GM12875 (cell line): ENCODE measurements around the gene DGKQ.
"Not testable (repeated sequence)": the region's sequence is repeated elsewhere in the genome, so short reads cannot be mapped to it uniquely, and the experiment has no call there.

Source experiments
- H3K4me3 ChIP-seq: one replicate; pipeline ENCODE4 v1.5.1; 2011; ENCODE audit warnings: low read depth, low read length, control low read depth
- CTCF ChIP-seq: IDR thresholded peaks from 2 replicates; pipeline ENCODE4 v1.5.1; 2011; ENCODE audit warnings: low read depth, mild to moderate bottlenecking, control low read depth, inconsistent platforms, low read length, moderate library complexity, borderline replicate concordance; ENCODE audit not compliant: insufficient read depth

Gene DGKQ

GRCh38 chr4:1002631-1003251 lies 29.4 kb upstream of the DGKQ start:
- no peak overlapping the region for H3K4me3 ChIP-seq
- TF ChIP-seq CTCF, result no peak

GRCh38 chr4:1002131-1002630 lies 28.8 kb upstream of the DGKQ start:
- no peak for TF ChIP-seq CTCF
- no peak overlapping the region for H3K4me3 ChIP-seq

GRCh38 chr4:1001561-1002130 lies 28.3 kb upstream of the DGKQ start:
- TF ChIP-seq CTCF, result no peak
- H3K4me3 ChIP-seq, result no peak overlapping the region

- TF ChIP-seq CTCF, result no peak
- H3K4me3 ChIP-seq, result no peak overlapping the region
These were observed 27.4 kb upstream of the DGKQ start for GRCh38 chr4:1000686-1001260.

GRCh38 chr4:999882-1000425 lies 26.6 kb upstream of the DGKQ start:
- H3K4me3 ChIP-seq, result no peak overlapping the region
- no peak for TF ChIP-seq CTCF

- H3K4me3 ChIP-seq, result not testable (repeated sequence)
These were observed 26.0 kb upstream of the DGKQ start for GRCh38 chr4:999240-999863.

GRCh38 chr4:998096-998691 lies 24.8 kb upstream of the DGKQ start:
- TF ChIP-seq CTCF, result no peak
- no peak overlapping the region for H3K4me3 ChIP-seq
